22Rv1 (cell line): Measurements from ENCODE around the gene CYP39A1.

Experiments used
- CTCF ChIP-seq: fragments of 450-650 bp; IDR thresholded peaks from 2 replicates; pipeline ENCODE4 v1.5.1; 2017; ENCODE audit warnings: mild to moderate bottlenecking
- ZFX ChIP-seq: fragments of 450-650 bp; IDR thresholded peaks from 2 replicates; pipeline ENCODE4 v1.6.1; 2017; ENCODE audit warnings: antibody characterized with exemption, borderline replicate concordance

GRCh38 chr6:46502486-46503119, 150.0 kb downstream of the CYP39A1 start:
- TF ChIP-seq CTCF (no peak), ZFX (no peak)
